HG02623 (cell line): ENCODE results near the gene ICOS.
A peak's percentile ranks its signal among the peaks of the same experiment; 100 is the strongest.
"Not testable (repeated sequence)": the region's sequence is repeated elsewhere in the genome, so short reads cannot be mapped to it uniquely, and the experiment has no call there.

Source experiments
- ATAC-seq: cut with Tn5 transposase; IDR thresholded peaks from one replicate; pipeline ENCODE4 v1.9.1; 2021; ENCODE audit warnings: moderate library complexity; ENCODE audit not compliant: unreplicated experiment

The ICOS gene

DNA sequence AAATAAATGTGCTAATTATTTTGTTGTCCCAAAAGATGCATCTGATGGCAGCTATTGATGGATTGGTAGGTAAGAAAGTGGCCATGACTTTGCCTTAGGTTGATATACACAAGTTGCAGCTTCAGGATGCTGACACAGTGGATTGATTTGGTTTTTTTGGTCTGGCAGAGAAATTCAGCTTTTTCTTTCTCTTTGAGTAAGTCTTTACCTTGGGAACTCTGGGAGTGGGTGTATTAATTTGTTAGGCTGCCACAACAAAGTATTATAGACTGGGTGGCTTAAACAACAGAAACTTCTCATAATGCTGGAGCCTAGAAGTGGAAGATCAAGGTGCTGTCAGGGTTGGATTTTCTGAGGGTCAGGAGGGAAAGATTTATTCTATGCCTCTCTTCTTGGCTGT lies 19.8 kb upstream of the ICOS start:
- no peak for ATAC-seq

DNA sequence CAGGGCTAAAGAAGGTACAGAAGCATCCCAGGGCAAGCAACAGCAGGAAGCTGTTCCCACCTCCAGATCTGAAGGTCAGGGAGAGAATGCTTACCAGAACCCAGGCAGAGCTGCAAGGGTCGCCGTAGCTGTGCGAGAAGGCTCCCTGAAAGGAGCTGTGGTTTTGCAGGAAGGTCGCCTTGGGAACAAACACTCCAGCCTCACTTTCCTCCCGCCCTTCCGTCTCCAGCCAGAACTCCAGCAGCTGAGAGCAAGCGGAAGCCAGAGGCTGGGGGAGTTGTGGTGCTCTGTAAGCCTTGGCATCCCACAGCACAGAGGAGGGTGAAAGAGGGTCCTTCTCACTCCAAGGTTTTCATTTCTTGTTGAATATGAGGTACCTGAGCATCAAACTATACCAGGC lies 18.3 kb upstream of the ICOS start:
- no peak for ATAC-seq

DNA sequence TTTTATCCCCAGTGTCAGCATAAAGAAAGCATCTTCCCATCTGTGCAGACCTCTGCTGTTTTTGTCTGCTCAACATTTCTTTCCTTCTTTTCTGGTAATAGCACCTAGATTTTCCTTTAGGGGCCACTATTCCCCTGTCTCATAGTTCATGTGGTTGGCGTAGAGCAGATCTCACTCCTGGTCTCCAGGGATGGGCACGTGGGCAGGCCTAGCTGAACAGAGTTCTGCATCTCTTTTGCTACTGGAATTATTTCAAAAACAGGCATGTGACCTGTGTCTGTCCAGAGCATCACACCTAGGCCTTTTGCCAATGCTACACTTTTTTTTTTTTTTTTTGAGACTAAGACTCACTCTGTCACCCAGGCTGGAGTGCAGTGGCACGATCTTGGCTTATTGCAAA lies 17.7 kb upstream of the ICOS start:
- ATAC-seq: no peak

DNA sequence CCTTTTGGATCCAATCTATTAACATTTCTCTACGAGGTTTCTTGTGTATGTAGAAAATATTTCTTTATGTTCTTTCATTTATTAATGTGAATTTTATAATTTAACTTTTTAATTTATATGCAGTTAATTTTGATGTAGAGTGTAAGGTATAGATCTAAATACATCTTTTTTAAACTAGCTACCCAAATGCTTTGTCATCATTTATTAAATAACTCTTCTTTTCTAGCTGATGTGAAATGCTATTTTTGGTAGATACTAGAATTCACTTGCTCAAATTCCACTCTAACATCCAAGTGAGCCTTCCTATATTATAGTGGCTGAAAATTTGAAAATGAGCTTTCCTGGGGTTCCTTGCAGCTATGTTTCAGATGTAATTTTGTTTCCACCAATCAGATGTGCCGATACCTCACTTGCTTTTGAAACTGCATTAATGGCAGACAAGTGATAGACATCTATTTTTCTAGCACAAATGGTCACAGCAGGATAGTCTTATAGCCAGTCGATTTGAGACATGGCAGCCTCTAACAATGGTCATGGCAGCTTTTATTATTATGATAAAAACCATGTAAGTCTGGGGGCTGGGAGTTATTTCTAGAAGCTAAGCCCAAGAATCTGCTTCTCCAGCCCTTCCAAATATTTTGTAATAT lies 10.9 kb upstream of the ICOS start:
- no peak for ATAC-seq

DNA sequence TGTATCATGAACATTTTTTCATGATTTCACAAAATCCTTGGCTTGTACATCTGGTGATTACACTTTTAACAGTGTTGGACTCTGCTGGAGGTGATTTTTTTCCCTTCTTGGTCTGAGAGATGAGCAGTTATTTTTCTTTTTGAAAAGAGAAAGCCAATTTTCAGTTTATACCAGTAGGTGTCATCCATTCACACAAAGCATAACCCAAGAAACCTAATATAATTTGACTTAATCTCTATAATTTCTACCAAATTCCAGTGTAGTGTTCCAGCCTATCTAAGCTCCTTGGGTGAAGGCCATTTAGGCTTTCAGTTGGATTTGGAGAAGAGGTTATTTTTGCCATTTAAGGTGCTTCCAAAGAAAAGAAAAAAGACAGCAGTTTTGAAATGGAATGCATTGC lies 7.7 kb upstream of the ICOS start:
- no peak for ATAC-seq

DNA sequence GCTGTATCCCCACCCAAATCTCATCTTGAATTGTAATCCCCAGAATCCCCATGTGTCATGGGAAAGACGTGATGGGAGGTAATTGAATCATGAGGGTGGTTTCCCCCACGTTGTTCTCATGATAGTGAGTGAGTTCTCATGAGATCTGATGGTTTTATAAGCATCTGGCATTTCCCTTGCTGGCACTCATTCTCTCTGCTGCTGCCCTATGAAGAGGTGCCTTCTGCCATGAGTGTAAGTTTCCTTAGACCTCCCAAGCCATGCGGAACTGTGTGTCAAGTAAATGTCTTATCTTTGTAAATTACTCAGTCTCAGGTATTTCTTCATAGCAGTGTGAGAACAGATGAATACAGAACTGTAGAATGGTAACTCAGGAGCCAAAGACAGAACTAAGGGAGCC lies 5.3 kb upstream of the ICOS start:
- not testable (repeated sequence) for ATAC-seq

DNA sequence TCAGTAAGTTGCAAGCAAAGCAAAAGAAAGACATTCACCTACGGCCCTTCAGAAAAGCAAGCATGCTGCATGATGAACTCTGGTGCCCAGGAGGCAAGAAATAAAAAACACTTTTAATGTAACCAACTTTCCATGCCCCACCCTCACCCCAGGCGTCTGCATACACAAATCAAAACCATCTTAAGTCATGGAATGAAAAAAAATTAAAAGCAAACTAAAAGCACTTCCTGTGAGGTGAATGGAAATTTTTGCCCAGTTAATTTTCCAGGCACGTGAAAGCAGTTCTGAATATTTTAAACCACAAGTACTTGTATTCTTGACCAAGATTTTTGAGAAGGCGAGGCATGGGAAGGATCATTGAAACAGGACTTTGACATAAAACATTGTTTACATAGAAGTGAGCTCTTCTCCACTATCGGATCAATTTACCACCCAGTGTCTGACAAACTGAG lies 2.5 kb upstream of the ICOS start:
- no peak for ATAC-seq

DNA sequence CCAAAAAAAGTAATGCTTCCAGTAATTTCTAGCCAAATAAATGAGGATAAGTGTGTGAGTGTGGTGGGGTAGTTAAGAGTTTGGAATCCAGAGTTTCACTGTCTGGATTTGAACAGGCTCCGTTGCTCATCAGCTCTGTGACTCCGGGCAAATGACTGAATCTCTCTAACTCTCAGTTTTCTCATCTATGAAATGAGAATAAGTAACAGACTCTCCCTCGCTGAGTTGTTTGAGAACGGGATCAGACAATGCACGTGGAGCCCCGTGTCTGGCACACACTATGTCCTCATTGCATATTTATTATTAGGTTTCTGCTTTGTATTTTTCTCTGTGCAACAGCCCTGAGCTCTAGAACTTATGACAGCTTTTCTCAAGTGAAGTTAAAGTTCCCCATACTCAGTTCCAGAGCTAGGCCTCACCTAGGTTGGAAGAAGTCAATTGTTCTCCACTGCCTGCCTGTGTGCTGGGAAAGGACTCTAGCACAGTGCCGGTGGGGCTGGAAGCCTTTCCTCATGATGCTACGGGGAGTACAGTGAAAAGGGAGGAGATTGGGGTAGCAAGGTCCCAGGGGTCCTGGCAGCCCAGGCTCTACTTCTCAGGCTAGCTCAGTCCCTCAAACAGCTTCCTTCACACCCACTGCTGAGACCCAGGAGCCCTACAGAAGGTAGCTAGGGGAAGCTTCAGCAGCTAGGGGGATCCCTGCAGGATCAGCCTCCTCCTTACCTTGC lies 1.7 kb upstream of the ICOS start:
- ATAC-seq: no peak

DNA sequence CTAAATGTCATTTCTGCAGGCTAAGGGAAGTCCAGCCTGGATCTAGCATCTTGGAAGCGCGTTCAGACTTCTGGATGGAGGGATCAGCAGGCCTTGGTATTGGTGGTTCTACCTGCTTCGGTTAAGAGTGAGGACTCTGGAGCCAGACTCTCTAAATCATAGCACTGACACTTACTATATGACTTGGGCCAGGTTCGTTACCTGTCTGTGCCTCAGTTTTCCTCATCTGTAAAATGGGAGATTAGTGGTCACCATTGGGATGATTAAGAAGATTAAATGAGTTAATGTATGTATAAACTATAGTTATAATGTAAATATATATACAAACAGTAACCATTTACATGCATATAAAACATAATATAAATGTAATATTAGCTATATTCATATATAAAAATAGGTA lies 995 bp upstream of the ICOS start:
- ATAC-seq: no peak

DNA sequence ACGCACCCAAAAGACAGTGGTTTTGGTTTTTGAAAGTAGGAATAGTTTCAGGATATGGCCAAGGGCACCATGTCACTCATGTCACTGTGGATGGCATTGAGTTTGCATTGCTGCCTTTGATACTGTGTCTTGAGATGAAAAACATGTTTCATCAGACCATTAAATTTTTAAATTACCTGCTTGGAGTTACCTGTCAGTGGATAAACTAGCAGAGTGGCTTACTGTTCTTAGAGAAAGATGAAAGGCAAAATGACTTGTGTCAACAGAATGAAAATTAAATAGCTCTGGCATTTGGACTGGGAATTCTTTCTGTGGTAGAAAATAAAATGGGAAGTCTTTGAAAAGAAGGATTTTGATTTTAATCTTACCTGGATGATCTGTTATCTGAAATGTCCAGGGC lies 386 bp downstream of the ICOS start:
- no peak for ATAC-seq

DNA sequence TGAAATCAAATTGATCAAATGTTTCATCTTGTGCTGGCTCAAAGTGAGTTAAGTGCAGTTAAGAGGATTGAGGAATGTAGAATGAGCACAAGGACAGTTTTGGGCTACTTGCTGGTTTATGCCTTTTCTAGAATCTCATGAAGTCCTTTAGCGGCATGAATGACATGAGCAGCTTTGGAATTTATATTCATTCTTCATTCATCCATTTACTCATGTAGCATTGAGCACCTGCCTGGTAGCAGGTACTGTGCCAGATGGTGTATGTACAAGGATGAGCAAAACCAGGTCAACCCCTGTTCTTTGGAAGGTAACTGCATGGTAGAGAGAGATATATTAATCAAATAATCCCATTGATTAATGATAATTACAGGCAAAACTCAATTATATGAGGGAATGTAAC lies 1.2 kb downstream of the ICOS start:
- ATAC-seq: no peak

DNA sequence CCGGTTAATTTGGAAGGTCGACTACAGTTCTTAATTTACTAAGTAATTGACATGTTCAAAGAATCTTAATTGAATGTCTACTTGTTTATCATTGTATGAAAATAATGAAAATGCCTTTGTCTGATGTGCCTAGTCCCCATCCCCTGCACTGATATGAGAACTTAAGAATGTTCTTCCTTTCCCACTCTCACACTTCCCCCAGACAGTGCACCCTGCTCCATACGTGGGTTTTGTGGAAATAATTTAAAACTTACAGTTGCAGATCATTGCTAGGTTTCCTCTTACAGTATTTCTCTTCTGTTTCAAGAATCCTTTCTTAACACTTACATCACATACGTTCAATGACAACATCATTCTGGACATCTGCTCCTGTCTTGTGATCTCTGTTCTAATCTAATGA lies 3.5 kb downstream of the ICOS start:
- ATAC-seq: no peak

DNA sequence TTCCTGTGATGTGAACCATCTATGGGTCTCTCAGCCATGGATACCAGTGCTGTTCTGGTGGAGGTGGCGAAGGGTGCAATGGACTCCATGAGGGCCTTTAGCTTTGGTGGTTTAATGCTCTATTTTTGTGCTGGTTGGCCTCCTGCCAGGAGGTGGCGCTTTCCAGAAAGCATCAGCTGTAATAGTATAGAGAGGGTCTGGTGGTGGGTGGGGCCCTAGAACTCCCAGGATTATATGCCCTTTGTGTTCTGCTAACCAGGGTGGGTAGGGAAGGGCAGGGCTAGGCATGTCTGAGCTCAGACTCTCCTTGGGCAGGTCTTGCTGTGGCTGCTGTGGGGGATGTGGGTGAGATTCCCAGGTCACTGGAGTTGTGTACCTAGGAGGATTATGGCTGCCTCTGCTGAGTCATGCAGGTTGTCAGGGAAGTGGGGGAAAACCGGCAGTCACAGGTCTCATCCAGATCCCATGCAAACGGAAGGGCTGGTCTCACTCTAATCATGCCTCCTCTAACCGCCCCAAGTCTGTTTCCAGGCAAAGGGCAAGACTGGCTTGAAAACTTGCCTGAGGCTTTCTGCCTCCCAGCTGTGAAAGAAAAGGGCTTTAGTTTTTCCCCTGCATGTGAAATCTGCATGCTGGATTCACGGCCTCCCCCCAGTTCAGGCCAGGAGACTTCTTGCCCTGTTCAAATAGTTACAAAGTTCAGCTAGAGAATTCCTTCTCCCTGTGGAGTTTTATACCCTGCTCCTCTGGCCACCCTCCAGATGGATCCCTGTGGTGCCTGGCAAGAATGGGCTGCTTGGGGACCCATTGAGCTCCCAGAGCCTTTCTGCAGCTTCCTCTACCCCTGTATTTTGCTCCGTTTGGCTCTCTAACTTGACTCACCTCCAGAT lies 7.2 kb downstream of the ICOS start:
- ATAC-seq: not testable (repeated sequence)

DNA sequence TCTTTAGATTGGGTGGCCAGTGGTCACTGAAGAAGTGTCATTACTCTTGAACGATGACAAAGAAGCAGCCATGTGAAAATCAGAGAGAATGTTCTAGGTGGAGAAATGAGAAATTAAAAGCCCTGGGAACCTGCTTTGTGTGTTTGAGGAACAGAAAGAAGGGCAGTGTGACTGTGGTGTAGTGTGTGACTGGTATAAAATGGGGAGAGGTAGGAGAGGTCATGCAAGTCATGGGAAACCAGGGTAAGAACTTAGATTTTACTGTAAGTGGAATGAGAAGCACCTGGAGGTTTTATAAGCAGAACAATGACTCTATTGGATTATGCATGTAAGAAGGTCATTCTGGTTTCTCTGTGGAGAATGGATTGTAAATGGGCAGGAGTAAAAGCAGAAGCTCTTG lies 12.2 kb downstream of the ICOS start:
- peak; percentile 54 for ATAC-seq

DNA sequence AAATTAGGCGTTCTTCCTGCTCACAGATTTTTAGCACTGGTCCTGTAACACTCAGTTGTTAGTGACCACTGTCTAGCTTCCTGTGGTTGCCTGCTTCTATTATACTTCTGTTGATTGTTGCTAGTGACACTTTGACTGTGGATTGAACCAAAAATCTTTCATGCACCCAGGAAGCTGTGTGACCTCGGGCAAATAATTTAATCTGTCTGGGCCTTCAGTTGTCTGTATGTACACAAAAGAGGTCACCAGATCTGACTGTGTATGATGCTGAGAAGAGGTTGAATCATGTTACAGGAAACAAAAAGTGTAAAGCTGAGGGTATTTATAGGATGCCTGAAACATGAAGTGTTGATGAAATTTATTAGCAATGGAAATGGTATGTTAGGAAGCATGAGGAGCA lies 12.7 kb downstream of the ICOS start:
- ATAC-seq: peak; percentile 16

DNA sequence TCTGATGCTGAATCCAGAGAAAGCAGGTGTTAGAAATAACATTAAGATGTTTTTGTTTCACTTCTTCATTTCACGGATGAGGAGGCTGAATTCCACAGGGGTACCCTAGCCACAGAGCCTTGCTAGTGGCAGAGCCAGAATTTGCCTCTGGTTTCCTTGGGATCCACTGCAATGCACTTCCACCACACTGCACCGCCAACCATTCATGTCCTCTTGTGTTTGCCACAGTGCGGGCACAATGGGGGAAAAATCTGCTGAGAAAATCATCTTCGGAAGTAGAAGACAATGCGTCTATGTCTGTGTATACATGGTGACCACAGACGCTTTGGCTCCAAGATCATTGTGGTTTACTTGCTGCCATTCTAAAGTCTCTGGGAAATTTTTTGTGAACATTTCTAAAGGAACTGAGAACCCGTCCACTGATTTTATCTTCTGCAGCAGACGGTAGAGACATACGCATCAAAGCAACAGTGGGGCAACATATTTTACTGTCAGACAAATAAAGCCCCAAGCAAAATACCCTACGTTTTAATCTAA lies 14.9 kb downstream of the ICOS start:
- ATAC-seq: no peak

DNA sequence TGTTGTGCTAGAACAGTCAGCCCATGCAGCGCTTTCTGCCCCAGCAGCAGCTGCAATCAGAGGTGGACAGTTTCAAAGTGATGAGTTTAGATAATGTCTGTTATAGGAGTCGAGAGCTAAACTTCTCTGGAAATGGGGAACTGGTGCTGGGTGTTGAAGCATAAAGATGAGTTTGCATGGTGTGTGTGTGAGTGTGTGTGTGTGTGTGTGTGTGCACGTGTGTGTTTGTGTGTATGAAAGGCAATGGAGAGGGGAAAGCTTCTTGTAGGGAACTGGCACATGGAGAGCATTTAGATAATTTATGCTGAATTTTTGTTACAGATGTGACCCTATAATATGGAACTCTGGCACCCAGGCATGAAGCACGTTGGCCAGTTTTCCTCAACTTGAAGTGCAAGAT lies 22.7 kb downstream of the ICOS start:
- ATAC-seq: no peak

DNA sequence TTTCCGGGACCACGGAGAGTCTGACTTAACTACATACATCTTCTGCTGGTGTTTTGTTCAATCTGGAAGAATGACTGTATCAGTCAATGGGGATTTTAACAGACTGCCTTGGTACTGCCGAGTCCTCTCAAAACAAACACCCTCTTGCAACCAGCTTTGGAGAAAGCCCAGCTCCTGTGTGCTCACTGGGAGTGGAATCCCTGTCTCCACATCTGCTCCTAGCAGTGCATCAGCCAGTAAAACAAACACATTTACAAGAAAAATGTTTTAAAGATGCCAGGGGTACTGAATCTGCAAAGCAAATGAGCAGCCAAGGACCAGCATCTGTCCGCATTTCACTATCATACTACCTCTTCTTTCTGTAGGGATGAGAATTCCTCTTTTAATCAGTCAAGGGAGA lies 23.1 kb downstream of the ICOS start:
- ATAC-seq: no peak

DNA sequence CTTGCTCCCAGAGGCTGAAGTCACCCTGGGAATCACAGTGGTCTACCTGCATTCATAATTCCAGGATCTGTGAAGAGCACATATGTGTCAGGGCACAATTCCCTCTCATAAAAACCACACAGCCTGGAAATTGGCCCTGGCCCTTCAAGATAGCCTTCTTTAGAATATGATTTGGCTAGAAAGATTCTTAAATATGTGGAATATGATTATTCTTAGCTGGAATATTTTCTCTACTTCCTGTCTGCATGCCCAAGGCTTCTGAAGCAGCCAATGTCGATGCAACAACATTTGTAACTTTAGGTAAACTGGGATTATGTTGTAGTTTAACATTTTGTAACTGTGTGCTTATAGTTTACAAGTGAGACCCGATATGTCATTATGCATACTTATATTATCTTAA lies 24.2 kb downstream of the ICOS start:
- ATAC-seq: no peak

DNA sequence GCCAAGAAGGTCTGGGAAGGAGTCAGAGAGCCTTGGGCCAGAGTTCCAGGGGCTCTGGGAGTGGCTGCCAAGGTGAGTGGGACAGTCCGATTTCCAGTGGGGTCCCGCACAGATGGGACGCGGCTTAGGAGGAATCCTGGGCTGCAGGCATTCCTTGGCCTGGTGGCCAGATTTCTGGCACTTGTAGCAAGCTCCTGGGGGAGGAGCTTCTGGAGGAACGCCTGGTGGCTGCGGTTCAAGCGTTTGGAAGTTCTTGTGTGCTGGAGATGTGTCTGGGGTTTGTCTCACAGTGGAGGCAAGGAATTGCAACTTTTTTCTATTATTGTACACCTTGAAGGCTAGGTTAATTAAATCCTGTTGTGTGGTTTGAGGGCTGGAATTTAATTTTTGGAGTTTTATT lies 28.6 kb downstream of the ICOS start:
- not testable (repeated sequence) for ATAC-seq

DNA sequence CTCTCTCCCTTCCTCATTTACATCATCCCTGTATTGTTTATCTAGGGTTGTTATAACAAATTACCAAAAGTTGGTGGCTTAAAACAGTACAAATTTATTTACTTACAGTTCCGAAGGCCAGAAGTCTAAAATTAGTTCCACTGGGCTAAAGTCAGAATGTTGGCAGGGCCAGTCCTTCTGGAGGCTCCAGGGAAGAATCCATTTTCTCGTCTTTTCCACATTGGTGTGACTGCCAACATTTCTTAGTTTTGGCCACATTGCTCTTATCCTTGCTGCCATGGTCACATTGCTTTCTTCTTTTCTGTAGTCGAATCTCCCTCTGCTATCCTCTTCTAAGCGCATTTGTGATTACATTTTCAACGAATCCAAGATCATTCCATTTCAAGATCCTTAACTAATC lies 34.7 kb downstream of the ICOS start:
- ATAC-seq: no peak

DNA sequence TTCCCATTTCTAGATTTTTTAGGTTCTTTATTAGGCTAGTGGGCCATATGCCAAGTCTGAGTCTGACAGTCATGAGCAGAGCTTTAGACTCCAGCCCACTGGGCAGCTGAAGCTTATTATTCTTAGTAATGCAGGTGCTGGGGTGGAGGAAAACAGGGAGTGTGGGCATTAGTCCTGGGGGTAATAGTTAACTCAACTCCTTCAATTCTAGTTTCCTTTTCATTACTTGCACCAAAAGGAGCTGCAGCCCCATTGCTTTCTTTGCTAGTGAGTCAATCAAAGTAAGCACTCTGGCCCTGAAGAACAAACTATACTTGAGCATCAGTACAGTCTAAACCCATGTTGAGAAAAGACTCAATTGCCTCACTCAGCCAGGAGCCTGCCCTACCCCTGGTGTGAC lies 35.5 kb downstream of the ICOS start:
- ATAC-seq: peak; percentile 60
